ENCODE measurements around the gene RAE1. TPM values are rescaled to one million over a fixed set of nuclear protein-coding genes. Genes with fewer than 3 reads are reported as not detected.

RAE1 gene
- total RNA-seq, 1 donor from 2014 or later: 9.5 TPM

DNA sequence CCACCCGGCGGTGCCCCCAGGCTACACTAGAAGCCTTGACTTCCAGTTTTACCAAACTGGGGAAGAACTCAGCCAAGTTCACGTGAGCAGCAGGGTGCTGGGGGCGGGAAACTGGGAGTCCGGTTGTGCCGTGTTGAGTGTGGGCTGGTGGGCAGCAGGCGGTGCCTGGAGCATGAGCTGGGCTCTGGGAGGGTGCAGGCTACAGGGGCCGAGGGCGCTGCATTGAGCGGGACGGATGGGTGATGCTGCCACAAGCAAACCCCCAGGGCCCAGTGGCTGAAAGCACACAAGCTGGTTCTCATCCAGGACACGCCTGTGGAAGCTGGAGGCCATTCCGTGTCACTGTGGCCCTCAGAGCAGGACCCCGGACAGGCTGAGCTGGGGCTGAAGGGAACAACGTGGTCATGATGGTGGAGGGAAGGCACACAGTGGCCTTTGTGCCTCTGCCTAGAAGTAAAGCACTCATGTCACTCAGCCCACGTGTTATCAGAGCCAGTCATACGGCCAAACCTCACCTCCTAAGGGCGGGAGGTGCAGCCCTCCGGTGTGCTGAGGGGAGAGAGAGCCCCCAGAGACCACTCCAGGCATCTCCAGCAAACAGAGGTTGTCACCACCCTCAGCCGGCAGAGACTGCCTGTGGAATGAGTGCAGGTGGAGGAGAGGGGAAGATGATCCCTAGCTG lies 69.7 kb downstream of the RAE1 start:
- H3K36me3 ChIP-seq: no peaks in the 10 kb centered on the region
- no peaks in the 10 kb centered on the region for H3K27me3 ChIP-seq
- intact Hi-C loops (cut with DNase I): no loop called here
- H3K4me1 ChIP-seq: no peaks in the 10 kb centered on the region
- H3K4me3 ChIP-seq: no peak overlapping the region
- no peak overlapping the region for H3K27ac ChIP-seq
- TF ChIP-seq, protein P1, sequence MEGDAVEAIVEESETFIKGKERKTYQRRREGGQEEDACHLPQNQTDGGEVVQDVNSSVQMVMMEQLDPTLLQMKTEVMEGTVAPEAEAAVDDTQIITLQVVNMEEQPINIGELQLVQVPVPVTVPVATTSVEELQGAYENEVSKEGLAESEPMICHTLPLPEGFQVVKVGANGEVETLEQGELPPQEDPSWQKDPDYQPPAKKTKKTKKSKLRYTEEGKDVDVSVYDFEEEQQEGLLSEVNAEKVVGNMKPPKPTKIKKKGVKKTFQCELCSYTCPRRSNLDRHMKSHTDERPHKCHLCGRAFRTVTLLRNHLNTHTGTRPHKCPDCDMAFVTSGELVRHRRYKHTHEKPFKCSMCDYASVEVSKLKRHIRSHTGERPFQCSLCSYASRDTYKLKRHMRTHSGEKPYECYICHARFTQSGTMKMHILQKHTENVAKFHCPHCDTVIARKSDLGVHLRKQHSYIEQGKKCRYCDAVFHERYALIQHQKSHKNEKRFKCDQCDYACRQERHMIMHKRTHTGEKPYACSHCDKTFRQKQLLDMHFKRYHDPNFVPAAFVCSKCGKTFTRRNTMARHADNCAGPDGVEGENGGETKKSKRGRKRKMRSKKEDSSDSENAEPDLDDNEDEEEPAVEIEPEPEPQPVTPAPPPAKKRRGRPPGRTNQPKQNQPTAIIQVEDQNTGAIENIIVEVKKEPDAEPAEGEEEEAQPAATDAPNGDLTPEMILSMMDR (IDR thresholded peaks at IDR 0.05): no peak
- no peaks in the 10 kb centered on the region for H3K9me3 ChIP-seq
- DNase-seq (ENCODE audit: low spot score in 2 of 2): no peak

DNA sequence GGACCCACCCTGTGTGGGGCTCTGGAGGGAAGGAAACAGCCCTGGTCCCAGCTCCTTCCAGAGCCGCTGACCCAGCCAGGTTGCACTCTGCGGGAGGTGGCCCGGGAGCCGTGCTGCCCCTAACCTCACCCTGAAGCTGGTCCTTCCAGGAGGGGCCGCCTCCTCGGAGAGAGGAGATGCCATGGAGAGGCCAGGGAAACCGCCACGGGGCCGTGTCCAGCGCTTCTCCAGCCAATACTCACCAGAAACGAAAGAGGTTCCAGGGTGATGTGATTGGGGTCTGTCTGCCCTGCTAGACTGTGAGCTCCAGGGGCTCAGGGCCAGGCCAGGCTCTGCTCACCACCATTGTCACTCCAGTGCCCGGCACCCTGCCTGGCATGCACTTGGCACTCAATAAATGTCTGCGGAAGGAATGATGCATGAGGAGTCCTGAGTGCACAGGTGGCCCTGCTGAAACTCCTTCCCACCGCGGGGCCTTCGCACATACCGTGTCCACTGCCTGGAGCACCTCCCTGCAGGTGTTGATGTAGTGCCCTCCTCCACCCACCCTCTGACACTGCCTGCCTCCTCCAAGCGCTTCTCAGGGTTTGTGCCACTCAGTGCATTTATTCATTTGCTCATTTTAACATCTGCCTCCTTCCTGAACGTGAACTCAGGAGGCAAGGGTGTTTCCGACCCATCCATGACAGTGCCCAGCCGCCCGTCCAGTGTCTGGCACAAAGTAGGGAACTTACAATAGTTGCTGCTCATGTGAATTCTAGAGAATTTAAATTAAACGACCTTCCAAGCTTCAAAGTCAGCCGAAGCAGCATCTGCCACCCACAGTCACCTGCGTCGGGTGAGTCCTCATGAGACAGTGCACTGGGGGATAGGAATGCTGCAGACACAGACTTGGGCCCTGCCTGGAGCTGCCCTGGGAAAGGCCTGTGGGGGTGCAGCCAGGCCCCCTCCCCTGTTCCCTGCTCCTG lies 70.5 kb downstream of the RAE1 start:
- no peak overlapping the region for H3K27ac ChIP-seq
- no peaks in the 10 kb centered on the region for H3K9me3 ChIP-seq
- no peak overlapping the region for H3K4me3 ChIP-seq
- no peaks in the 10 kb centered on the region for H3K4me1 ChIP-seq
- H3K36me3 ChIP-seq: no peaks in the 10 kb centered on the region
- TF ChIP-seq, protein P1 (IDR thresholded peaks at IDR 0.05): no peak
- intact Hi-C loops (cut with DNase I): no loop called here
- no peak for DNase-seq (ENCODE audit: low spot score in 2 of 2)
- H3K27me3 ChIP-seq: no peaks in the 10 kb centered on the region

DNA sequence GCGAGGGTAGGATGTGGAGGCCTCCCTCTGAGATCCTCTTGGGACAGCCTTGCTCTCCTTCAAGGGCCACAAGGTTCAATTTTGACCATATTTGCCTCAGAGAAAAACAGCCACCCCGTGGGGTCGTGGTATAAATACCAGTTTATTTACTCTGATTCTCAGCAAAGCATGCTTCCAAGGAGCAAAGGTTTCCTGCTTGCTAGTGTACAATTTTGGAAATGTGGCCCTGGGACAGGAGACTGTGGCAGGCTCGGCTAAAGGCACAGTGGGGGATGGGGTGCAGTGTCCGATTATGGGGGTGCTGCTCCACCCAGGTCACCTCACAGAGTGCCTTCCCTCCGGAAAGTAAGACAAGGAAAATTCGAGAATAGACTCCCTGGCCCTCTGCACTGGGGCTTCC lies 71.2 kb downstream of the RAE1 start:
- DNase-seq (ENCODE audit: low spot score in 2 of 2): no peak
- H3K36me3 ChIP-seq: no peaks in the 10 kb centered on the region
- H3K4me1 ChIP-seq: no peaks in the 10 kb centered on the region
- TF ChIP-seq, protein P1 (IDR thresholded peaks at IDR 0.05): no peak
- intact Hi-C loops (cut with DNase I): no loop called here
- H3K27me3 ChIP-seq: no peaks in the 10 kb centered on the region
- H3K27ac ChIP-seq: no peak overlapping the region
- H3K4me3 ChIP-seq: no peak overlapping the region
- no peaks in the 10 kb centered on the region for H3K9me3 ChIP-seq

DNA sequence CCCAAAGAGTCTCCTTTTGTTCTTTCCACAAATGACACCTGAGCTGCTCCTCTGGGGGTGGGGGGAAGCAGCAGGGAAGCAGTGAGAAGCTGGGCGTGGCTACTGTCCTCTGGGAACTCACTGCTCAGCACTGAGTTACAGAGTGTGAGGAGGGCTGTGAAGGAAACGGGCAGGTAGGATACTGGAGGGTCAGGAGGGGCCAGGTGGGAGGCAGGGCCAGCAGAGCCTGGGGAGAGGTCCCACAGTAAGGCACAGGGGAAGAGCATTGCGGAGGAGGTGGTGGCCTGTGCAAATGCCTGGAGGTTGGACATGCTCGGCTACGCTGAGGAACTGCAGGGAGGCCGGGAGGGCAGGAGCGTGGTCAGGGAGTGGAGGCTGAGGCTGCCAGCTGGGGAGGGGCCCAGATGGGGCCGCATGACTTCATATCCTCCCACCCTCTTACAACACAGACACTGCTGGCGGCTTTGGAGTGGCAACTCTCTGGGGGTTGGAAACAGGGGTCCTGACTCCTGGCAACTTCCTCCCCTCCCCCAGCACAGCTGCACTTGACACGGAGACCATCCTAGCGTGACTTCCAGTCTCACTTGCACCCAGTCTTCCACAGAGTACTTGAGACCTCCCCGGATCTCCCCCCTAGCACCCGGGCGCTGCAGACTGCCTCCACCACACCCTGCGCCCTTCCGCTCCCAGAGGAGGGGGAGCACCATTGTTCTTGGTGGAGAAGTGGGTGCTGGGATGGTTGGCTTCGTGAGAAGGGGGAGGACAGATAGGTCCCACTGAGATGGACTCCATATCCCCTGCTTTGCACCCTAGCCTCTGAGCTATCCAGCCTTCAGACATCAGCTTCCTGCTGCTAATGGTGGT lies 74.3 kb downstream of the RAE1 start:
- Histone ChIP-seq H3K27me3 (no peaks in the 10 kb centered on the region), H3K4me1 (peaks cover 0 to 11% of the 10 kb centered on the region in 2 donors), H3K9me3 (no peaks in the 10 kb centered on the region), H3K27ac (no peak overlapping the region), H3K4me3 (no peak overlapping the region), H3K36me3 (no peaks in the 10 kb centered on the region)
- TF ChIP-seq, protein P1 (IDR thresholded peaks at IDR 0.05): no peak
- intact Hi-C loops (cut with DNase I): no loop called here
- no peak for DNase-seq (ENCODE audit: low spot score in 2 of 2)

DNA sequence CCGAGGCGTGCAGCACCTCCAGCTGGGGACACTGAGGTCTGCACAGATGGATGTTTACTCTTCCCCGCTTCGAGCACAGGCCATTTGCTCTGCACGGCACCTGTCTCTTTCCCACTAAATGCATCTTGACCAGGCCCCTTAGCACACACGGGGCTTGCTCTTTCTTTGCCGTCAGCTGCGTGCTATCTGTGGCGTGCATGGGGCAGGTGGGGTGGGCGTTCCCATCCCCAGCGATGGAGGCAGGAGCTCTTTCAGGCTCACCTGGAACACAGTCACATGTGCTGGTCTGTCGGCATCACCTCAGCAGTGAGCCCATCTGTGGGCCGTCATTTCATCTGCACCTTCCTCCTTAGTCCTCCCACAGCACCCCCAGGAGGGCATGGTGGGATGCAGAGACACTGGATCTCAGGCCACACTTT lies 75.2 kb downstream of the RAE1 start:
- TF ChIP-seq, protein P1 (IDR thresholded peaks at IDR 0.05): no peak
- intact Hi-C loops (cut with DNase I): no loop called here
- H3K27me3 ChIP-seq: no peaks in the 10 kb centered on the region
- H3K4me1 ChIP-seq: peaks cover 0 to 11% of the 10 kb centered on the region in 2 donors
- H3K4me3 ChIP-seq: no peak overlapping the region
- no peaks in the 10 kb centered on the region for H3K9me3 ChIP-seq
- H3K27ac ChIP-seq: no peak overlapping the region
- H3K36me3 ChIP-seq: no peaks in the 10 kb centered on the region
- DNase-seq (ENCODE audit: low spot score in 2 of 2): no peak

All from ascending aorta (tissue), 2 donors.